Measurements from ENCODE around the gene SRXN1. TPM values are rescaled to one million over a fixed set of nuclear protein-coding genes. Genes with fewer than 3 reads are reported as not detected.
A peak's percentile ranks its signal among the peaks of the same experiment; 100 is the strongest.

SRXN1 gene
- polyA plus RNA-seq, 1 donor from 2014 or later: 6.9 TPM

GRCh38 chr20:668050-668449 lies 15.1 kb upstream of the SRXN1 start:
- Histone ChIP-seq H3K4me3 (ENCODE audit: low read length) (no peak overlapping the region), H3K36me3 (ENCODE audit: insufficient read depth, low read length) (peaks cover 5% of the 10 kb centered on the region), H3K9me3 (ENCODE audit: low read length) (no peaks in the 10 kb centered on the region), H3K27ac (ENCODE audit: low read length) (no peak overlapping the region), H2AFZ (ENCODE audit: low read depth, low read length) (no peak overlapping the region), H3K9me2 (ENCODE audit: insufficient read depth, low read length) (no peaks in the 10 kb centered on the region), H3K27me3 (ENCODE audit: insufficient read depth, low read depth, low read length) (peaks cover 12% of the 10 kb centered on the region), H3F3A (ENCODE audit: insufficient read depth, low read length, poor library complexity, severe bottlenecking) (no peaks in the 10 kb centered on the region), H3K9ac (ENCODE audit: low read length) (no peak overlapping the region), H3K4me2 (ENCODE audit: low read length) (no peak overlapping the region), H4K20me1 (ENCODE audit: insufficient read depth) (peaks cover 49% of the 10 kb centered on the region), H3K79me2 (replicated peaks; ENCODE audit: insufficient read depth, low read length) (peaks cover 30% of the 10 kb centered on the region)
- TF ChIP-seq MXI1 (conservative IDR thresholded peaks at IDR 0.05; ENCODE audit: poor library complexity, severe bottlenecking): no peak
- TF ChIP-seq CTCF (IDR thresholded peaks at IDR 0.05; ENCODE audit: poor library complexity, severe bottlenecking): no peak
- TF ChIP-seq RAD21 (conservative IDR thresholded peaks at IDR 0.05): no peak
- TF ChIP-seq REST (IDR thresholded peaks at IDR 0.05; ENCODE audit: borderline replicate concordance): no peak
- no peak for TF ChIP-seq SMC3 (conservative IDR thresholded peaks at IDR 0.05; ENCODE audit: poor library complexity)
- TF ChIP-seq EZH2 (IDR thresholded peaks at IDR 0.05; ENCODE audit: borderline replicate concordance, insufficient read depth, low read length, poor library complexity, severe bottlenecking): no peak
- TF ChIP-seq EP300 (conservative IDR thresholded peaks at IDR 0.05; ENCODE audit: poor library complexity, severe bottlenecking): no peak
- no peak for TF ChIP-seq TAF1 (IDR thresholded peaks at IDR 0.05; ENCODE audit: low read depth)
- no peak for TF ChIP-seq POLR2AphosphoS5 (IDR thresholded peaks at IDR 0.05)

GRCh38 chr20:667351-668034 lies 14.5 kb upstream of the SRXN1 start:
- no peaks in the 10 kb centered on the region for H3K9me2 ChIP-seq (ENCODE audit: insufficient read depth, low read length)
- no peak overlapping the region for H3K9ac ChIP-seq (ENCODE audit: low read length)
- H3K27me3 ChIP-seq (ENCODE audit: insufficient read depth, low read depth, low read length): peaks cover 14% of the 10 kb centered on the region
- H3F3A ChIP-seq (ENCODE audit: insufficient read depth, low read length, poor library complexity, severe bottlenecking): no peaks in the 10 kb centered on the region
- H3K36me3 ChIP-seq (ENCODE audit: insufficient read depth, low read length): peaks cover 5% of the 10 kb centered on the region
- no peak overlapping the region for H3K27ac ChIP-seq (ENCODE audit: low read length)
- H3K79me2 ChIP-seq (replicated peaks; ENCODE audit: insufficient read depth, low read length): peaks cover 26% of the 10 kb centered on the region
- H3K4me2 ChIP-seq (ENCODE audit: low read length): no peak overlapping the region
- H4K20me1 ChIP-seq (ENCODE audit: insufficient read depth): peaks cover 49% of the 10 kb centered on the region
- H2AFZ ChIP-seq (ENCODE audit: low read depth, low read length): no peak overlapping the region
- no peaks in the 10 kb centered on the region for H3K9me3 ChIP-seq (ENCODE audit: low read length)
- H3K4me3 ChIP-seq (ENCODE audit: low read length): no peak overlapping the region
- TF ChIP-seq REST (IDR thresholded peaks at IDR 0.05; ENCODE audit: borderline replicate concordance) (no peak), EP300 (conservative IDR thresholded peaks at IDR 0.05; ENCODE audit: poor library complexity, severe bottlenecking) (no peak), RAD21 (conservative IDR thresholded peaks at IDR 0.05) (peak; percentile 41), MXI1 (conservative IDR thresholded peaks at IDR 0.05; ENCODE audit: poor library complexity, severe bottlenecking) (no peak), TAF1 (IDR thresholded peaks at IDR 0.05; ENCODE audit: low read depth) (no peak), SMC3 (conservative IDR thresholded peaks at IDR 0.05; ENCODE audit: poor library complexity) (peak; percentile 53), EZH2 (IDR thresholded peaks at IDR 0.05; ENCODE audit: borderline replicate concordance, insufficient read depth, low read length, poor library complexity, severe bottlenecking) (no peak), POLR2AphosphoS5 (IDR thresholded peaks at IDR 0.05) (no peak), CTCF (IDR thresholded peaks at IDR 0.05; ENCODE audit: poor library complexity, severe bottlenecking) (peak; percentile 74)
